Astrocyte of the hippocampus (primary cell): ENCODE measurements around the gene TCF7L1.
"Not testable (repeated sequence)": the region's sequence is repeated elsewhere in the genome, so short reads cannot be mapped to it uniquely, and the experiment has no call there.

Experiments used
- DNase-seq: peaks from one replicate; pipeline ENCODE4 v3.0.0; 2011; ENCODE audit warnings: low read depth, low spot score

The TCF7L1 gene

DNA sequence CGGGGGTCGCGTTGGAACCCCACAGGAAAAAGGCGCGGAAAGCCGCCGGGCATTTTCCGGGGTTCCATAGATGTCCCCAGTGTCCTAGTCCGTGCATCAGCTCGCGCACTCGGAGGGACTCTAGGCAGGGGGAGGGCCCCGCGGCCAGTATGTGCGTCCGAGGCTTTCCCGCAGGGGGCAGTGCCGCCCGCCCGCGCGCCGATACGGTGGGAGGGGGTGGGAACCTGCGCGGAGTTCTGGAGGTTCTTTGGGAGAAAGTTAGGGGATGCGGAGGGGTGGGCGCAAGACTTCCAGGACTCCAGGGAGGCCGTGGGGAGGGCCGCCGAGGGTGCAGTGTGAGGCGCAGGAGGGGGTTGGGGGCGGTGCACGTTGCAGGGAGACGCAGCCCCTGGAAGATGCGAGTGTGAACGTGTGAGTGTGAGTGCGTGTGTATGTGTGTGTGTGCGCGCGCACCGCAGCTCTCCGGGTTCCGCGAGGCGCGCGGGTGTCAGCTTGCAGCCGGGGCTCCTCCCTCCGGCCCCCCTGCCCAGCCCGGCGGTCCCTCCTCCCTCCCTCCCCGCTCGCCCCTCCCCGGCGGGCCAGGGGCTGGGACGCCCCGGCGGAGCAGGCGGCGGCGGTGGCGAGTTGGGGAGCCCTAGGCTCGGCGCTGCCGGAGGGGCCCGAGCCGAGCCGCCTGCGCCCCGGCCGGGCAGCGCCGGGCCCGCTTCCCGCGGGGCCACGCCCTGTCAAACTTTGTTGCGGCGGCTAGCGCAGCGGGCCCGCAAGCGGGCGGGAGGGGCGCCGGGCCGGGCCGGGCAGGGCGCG, at the start of gene TCF7L1:
TCF7L1 (plus strand) TSS at position 559 of the 804 bp plus-strand sequence. CDS start 293 bp downstream, outside the sequence.
- peak; percentile 96 for DNase-seq

DNA sequence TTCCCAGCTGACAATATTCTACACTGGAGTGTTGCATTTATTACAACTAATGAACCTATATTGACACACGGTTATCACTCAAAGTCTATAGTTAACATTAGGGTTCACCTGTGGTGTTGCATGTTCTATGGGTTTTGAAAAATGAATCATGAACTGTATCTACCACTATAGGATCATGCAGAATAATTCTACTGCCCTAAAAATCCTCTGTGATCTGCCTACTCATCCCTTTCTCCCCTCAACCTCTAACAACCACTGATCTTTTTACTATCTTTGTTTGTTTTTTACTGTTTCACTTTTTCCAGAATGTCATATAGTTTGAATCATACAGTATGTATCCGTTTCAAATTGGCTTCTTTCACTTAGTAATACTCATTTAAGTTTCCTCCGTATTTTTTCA, 47.6 kb upstream of the TCF7L1 start:
- no peak for DNase-seq

- no peak for DNase-seq
Measured at GRCh38 chr2:85087541-85087940, 45.7 kb upstream of the TCF7L1 start.

DNA sequence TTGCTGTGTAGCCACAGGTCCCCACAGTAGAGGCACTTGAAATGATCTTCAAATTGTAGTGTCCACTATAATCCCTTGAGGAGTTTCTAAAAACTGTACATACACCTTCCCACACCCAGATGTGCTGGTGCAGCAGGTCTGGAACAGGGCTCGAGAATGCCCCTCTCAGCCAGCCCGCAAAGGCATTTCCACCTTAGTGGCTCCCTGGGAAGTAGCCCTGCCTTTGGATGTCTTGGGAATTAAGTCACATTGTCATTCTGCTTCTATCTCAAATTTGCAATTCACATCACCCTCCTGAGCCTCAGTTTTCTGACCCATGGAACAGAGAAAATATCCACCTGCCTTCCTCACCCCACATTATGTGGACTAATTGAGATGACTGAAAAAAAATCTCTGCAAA, 44.3 kb upstream of the TCF7L1 start:
- no peak for DNase-seq

GRCh38 chr2:85089585-85089984, 43.6 kb upstream of the TCF7L1 start:
- no peak for DNase-seq

- no peak for DNase-seq
Measured at GRCh38 chr2:85091838-85092237, 41.4 kb upstream of the TCF7L1 start.

DNA sequence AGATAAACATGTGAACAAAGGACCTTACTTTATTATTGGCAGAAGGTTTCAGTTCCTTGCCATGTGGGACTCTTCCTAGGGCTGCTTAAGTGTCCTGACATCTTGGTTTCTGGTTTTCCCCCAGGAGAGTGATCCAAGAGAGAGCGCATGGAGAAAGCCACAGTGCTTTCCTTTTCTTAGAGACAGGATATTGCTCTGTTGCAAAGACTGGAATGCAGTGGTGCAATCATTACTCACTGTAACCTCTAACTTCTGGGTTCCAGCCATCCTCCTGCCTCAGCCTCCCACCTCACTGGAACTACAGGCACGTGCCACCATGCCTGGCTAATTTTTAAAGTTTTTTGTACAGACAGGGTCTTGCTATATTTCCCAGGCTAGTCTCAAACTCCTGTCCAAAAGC, 38.1 kb upstream of the TCF7L1 start:
- DNase-seq: no peak

- DNase-seq: no peak
Measured at GRCh38 chr2:85096616-85097015, 36.6 kb upstream of the TCF7L1 start.

DNA sequence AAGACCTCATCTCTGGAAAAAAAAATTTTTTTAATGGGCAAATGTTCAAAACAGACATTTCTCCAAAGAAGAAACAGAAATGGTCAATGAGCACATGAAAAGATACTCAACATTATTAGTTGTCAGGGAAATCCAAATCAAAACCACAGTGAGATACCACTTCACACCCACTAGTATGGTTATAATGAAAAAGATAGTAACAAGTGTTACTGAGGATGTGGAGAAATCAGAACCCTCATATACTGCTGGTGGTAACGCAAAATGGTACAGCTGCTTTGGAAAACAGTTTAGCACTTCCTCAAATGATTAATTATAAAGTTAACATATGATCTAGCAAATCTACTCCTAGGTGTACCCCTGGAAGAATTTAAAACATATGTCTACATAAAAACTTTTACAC, 29.0 kb upstream of the TCF7L1 start:
- no peak for DNase-seq

DNA sequence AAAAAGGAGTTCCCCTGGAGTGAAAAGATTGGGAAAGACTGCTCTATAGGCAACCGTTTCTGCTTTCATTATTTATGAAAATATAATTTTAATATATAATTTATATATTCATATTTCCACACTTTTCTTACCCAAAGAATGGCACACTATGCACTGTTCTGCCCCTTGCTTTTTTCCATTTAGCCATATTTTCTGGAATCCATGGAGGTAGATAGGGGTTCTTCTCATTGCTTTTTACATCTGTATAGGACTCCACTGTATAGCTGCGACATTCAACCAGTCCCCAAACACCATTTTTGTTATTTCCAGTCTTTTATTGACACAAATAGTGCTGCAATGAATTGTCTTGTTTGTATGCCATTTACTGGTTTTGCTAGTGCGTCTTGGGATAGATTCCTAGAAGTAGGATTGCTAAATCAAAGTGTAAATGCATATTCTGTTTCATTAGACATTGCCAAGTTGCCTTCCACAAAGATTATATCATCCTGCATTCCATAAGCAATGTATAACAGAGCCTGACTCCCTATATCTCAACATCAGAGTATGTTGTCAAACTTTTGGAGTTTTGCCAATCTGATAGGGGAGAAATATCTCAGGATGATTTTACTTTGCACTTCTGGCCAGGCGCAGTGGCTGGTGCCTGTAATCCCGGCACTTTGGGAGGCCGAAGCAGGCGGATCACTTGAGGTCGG, 26.6 kb upstream of the TCF7L1 start:
- DNase-seq: no peak

GRCh38 chr2:85110991-85111560, 22.1 kb upstream of the TCF7L1 start:
- DNase-seq: peak; percentile 61

DNA sequence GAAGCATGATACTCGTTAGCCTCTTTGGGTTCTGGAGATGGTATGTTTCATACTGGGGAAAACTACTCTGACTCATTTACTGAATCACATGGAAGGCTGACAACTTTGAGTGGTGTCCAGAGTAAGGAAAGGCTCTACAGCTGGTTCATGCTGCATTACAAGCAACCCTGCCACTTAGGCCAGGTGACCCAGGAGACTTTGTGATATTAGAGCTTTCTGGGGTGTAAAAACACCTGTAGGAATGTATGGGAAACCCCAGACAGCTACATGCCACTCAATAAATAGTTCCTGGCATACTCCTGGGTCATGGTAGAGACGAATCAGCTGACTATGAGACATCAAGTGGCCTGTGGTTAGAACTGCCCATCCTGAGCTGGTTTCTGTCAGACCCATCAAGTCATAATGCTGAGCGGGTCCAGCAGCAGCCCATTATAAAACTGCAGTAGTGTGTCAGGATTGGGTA, 21.3 kb upstream of the TCF7L1 start:
- DNase-seq: peak; percentile 28

GRCh38 chr2:85112906-85113625, 20.1 kb upstream of the TCF7L1 start:
- DNase-seq: no peak

- no peak for DNase-seq
Measured at GRCh38 chr2:85114586-85115330, 18.4 kb upstream of the TCF7L1 start.

GRCh38 chr2:85116207-85116606, 17.0 kb upstream of the TCF7L1 start:
- no peak for DNase-seq

DNA sequence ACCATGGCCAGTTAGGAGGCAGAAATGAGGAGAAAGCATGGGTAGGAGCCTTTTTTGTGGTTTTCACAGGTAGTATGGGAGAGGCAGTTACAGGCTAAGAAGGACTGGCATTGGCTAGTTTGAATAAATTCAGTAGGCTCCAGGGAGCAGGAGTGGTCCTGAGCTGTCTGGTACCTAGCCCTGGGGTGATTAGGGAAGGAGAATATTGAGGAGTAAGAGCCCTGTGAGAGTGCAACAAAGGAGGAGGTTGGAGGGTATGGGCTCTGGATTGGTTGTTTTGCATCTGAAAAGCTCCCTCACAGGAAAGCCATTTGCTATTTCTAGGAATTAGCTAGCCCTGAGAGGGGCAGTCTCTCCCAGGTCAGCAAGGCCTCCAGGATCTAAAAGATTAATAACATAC, 13.3 kb upstream of the TCF7L1 start:
- no peak for DNase-seq

GRCh38 chr2:85120363-85120762, 12.8 kb upstream of the TCF7L1 start:
- no peak for DNase-seq

DNA sequence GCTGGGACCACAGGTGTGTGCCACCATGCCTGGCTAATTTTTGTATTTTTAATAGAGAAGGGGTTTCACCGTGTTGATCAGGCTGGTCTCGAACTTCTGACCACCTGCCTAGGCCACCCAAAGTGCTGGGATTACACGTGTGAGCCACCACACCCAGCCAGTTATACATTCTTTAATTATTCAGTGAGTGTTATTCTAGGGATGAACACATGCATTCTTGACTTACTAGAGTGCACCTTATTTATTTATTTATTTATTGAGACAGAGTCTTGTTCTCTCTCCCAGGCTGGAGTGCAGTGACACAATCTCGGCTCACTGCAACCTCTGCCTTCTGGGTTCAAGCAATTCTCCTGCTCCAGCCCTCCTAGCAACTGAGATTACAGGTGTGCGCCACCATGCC, 6.7 kb upstream of the TCF7L1 start:
- not testable (repeated sequence) for DNase-seq

- no peak for DNase-seq
Measured at GRCh38 chr2:85129861-85130260, 3.3 kb upstream of the TCF7L1 start.

GRCh38 chr2:85130407-85130806, 2.8 kb upstream of the TCF7L1 start:
- no peak for DNase-seq

- DNase-seq: peak; percentile 45
Measured at GRCh38 chr2:85131116-85131515, 2.1 kb upstream of the TCF7L1 start.
